ENCODE measurements around the gene GALNT10.

- TF ChIP-seq CTCF (optimal IDR thresholded peaks at IDR 0.05 in 1 of 3, IDR thresholded peaks at IDR 0.05 in 1 of 3, conservative IDR thresholded peaks at IDR 0.05 in 1 of 3; ENCODE audit: extremely low read depth in 1 of 3, insufficient read depth in 2 of 3, low read length in 3 of 3) (no peak), EZH2 (IDR thresholded peaks at IDR 0.05; ENCODE audit: low read length) (no peak)
Observed at GRCh38 chr5:154298065-154298464, 107.5 kb downstream of the GALNT10 start.

All from keratinocyte (primary cell).